NK-92 (cell line): ENCODE results near the gene NTRK2.
"Not testable (repeated sequence)": the region's sequence is repeated elsewhere in the genome, so short reads cannot be mapped to it uniquely, and the experiment has no call there.

Source experiments
- DNase-seq: peaks from one replicate; lab custom pipeline; 2025; ENCODE audit not compliant: unreplicated experiment; lab: John Stamatoyannopoulos, UW

NTRK2 gene

GRCh38 chr9:85046475-85046874 lies 376.9 kb downstream of the NTRK2 start:
- no peak for DNase-seq

DNA sequence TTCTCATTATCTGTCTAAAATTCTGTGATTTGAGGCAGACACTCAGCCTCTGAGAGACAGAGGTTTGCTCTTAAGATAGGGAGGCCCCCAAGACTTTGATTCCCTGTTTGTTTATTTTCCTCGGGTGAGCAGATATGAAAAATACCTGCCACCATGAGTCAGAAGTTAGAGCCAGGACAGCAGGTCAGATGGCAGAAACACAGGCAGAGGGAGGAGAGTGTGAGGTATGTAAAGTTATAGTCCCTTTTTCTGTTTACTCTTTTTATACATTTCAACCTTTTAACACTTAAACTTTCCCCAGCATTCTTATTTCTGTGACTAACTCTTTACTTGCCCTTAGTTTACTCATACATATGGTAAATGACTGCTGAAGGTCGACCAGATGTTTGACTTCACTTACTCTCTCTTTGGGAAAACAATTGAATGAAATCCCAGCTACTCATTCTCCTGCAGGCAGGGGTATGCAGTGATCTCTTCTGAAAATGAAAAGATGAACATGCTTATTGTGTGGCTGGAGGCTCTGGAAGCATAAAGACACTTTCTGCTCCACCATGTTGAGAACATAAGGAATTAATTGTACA lies 383.8 kb downstream of the NTRK2 start:
- no peak for DNase-seq

DNA sequence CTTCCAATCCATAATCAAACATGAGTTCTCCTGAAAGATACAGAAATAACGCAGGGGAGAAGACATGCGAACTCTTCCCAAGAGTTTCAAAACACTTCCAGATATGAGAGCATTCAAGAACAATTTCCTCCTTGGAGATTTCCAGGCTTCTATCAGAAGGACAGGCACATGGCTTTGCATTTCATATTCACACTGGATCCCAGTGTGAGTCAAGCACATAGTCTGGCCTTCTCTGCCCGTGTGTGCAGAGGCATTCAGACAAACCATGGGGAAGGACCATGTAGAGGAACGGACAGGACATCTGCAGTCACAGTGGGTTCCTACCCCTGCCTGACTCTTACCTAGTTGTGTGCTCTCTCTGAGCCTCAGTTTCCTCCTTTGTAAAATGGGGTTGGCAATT lies 384.5 kb downstream of the NTRK2 start:
- DNase-seq: no peak

GRCh38 chr9:85055506-85056202 lies 386.1 kb downstream of the NTRK2 start:
- no peak for DNase-seq

GRCh38 chr9:85056203-85056572 lies 386.7 kb downstream of the NTRK2 start:
- DNase-seq: no peak

GRCh38 chr9:85061969-85062368 lies 392.4 kb downstream of the NTRK2 start:
- DNase-seq: no peak

DNA sequence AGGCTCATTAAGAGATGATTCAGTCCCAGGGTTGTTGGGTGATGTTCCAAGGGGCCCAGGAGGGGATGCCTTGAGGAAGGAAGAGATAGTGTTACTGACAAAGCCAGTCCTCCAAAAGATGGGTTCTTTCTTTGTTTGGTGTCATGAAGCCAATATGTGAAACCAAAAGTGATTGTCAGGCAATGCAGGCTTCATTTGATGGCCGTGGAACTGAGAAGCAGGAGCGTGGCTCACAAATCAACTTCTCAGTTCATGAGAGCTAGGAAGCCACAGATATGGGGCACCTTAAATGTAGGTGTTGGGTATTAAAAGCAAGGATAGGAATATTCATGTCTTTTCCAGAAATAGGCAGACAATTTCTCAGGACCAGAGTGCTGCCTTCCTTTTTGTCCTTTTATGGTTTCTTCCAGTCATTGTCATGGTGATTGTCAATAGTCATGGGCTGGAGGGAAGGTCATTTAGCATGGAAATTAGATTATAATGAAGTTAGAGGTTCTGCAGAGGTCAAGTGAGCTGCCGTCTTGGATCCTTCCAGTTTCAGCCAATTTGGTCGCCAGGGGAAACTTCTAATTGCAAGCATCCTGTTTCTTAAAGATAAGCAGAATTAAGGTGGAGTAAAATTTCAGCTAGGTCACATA lies 393.0 kb downstream of the NTRK2 start:
- no peak for DNase-seq

GRCh38 chr9:85064811-85065371 lies 395.4 kb downstream of the NTRK2 start:
- DNase-seq: no peak

DNA sequence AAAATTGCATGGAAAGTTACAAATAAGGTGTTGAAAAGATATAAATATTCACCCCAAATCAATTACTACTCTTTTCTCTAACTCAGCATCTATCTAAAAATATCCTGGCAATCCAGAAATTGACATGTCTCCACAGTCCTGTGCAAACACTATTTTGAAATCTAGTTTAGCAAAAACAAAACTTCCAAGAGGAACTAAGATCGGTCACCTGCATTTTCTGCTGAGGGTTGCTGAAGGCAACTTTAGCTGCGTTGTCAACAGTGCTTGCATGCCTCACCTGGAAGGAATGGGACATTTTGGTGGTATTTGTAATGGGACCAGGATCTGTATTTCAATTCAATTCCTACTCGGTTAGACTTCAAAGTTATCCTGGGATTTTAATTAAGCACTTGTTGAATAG lies 398.3 kb downstream of the NTRK2 start:
- DNase-seq: no peak

DNA sequence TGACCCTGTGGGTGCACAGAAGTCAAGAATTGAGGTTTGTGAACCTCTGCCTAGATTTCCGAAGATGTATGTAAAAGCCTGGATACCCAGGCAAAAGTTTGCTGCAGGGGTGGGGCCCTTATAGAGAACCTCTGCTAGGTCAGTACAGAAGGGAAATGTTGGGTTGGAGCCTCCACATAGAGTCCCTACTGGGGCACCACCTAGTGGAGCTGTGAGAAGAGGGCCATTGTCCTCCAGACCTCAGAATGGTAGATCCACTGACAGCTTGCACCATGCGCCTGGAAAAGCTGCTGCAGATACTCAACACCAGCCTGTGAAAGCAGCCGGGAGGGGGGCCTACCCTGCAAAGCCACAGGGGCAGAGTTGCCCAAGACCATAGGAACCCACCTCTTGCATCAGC lies 399.9 kb downstream of the NTRK2 start:
- not testable (repeated sequence) for DNase-seq
